ENCODE measurements around the gene NOP9.
A peak's percentile ranks its signal among the peaks of the same experiment; 100 is the strongest.
"Not testable (repeated sequence)": the region's sequence is repeated elsewhere in the genome, so short reads cannot be mapped to it uniquely, and the experiment has no call there.

The NOP9 gene

GRCh38 chr14:24317141-24317928 is 17.7 kb downstream of the NOP9 start:
- DNase-seq (ENCODE audit: low read depth, low spot score): no peak

GRCh38 chr14:24321212-24321975 is 21.7 kb downstream of the NOP9 start:
- DNase-seq (ENCODE audit: low read depth, low spot score): no peak

More at GRCh38 chr14:24317141-24317928, 17.7 kb downstream of the NOP9 start:
- no peak overlapping the region for H3K4me3 ChIP-seq (ENCODE audit: low read length)

GRCh38 chr14:24322672-24323071 is 23.0 kb downstream of the NOP9 start:
- H3K4me3 ChIP-seq (ENCODE audit: low read length): no peak overlapping the region
- DNase-seq (ENCODE audit: low read depth, low spot score): no peak

More at GRCh38 chr14:24321212-24321975, 21.7 kb downstream of the NOP9 start:
- no peak overlapping the region for H3K4me3 ChIP-seq (ENCODE audit: low read length)

GRCh38 chr14:24323341-24323740 is 23.7 kb downstream of the NOP9 start:
- no peak overlapping the region for H3K4me3 ChIP-seq (ENCODE audit: low read length)
- no peak for DNase-seq (ENCODE audit: low read depth, low spot score)

GRCh38 chr14:24324024-24324423 is 24.4 kb downstream of the NOP9 start:
- no peak overlapping the region for H3K4me3 ChIP-seq (ENCODE audit: low read length)
- DNase-seq (ENCODE audit: low read depth, low spot score): no peak

GRCh38 chr14:24325041-24325530 is 25.4 kb downstream of the NOP9 start:
- DNase-seq (ENCODE audit: low read depth, low spot score): no peak
- H3K4me3 ChIP-seq (ENCODE audit: low read length): no peak overlapping the region

- no peak for DNase-seq (ENCODE audit: low read depth, low spot score)
- no peak overlapping the region for H3K4me3 ChIP-seq (ENCODE audit: low read length)
Measured at GRCh38 chr14:24325963-24326362, 26.3 kb downstream of the NOP9 start.

GRCh38 chr14:24327303-24327702 is 27.7 kb downstream of the NOP9 start:
- DNase-seq (ENCODE audit: low read depth, low spot score): peak; percentile 54
- no peak overlapping the region for H3K4me3 ChIP-seq (ENCODE audit: low read length)

GRCh38 chr14:24327914-24328313 is 28.3 kb downstream of the NOP9 start:
- DNase-seq (ENCODE audit: low read depth, low spot score); H3K4me3 ChIP-seq (ENCODE audit: low read length): not testable (repeated sequence)

GRCh38 chr14:24329073-24329663 is 29.5 kb downstream of the NOP9 start:
- H3K4me3 ChIP-seq (ENCODE audit: low read length): no peak overlapping the region
- no peak for DNase-seq (ENCODE audit: low read depth, low spot score)

GRCh38 chr14:24329736-24330135 is 30.1 kb downstream of the NOP9 start:
- peak; percentile 33 for DNase-seq (ENCODE audit: low read depth, low spot score)
- H3K4me3 ChIP-seq (ENCODE audit: low read length): no peak overlapping the region

GRCh38 chr14:24330973-24331674 is 31.5 kb downstream of the NOP9 start:
- H3K4me3 ChIP-seq (ENCODE audit: low read length): no peak overlapping the region
- no peak for DNase-seq (ENCODE audit: low read depth, low spot score)

- H3K4me3 ChIP-seq (ENCODE audit: low read length): no peak overlapping the region
- no peak for DNase-seq (ENCODE audit: low read depth, low spot score)
Measured at GRCh38 chr14:24331731-24332267, 32.1 kb downstream of the NOP9 start.

- no peak overlapping the region for H3K4me3 ChIP-seq (ENCODE audit: low read length)
Measured at GRCh38 chr14:24332268-24332993, 32.8 kb downstream of the NOP9 start.

GRCh38 chr14:24334431-24335291 is 35.0 kb downstream of the NOP9 start, which contains the start of gene ADCY4:
ADCY4 (minus strand) TSS chr14:24335071; CDS start chr14:24334652, 419 bp downstream.
- DNase-seq (ENCODE audit: low read depth, low spot score): no peak
- H3K4me3 ChIP-seq (ENCODE audit: low read length): peak within 1 kb of the TSS; percentile 33

More at GRCh38 chr14:24332268-24332993, 32.8 kb downstream of the NOP9 start:
- peak; percentile 93 for DNase-seq (ENCODE audit: low read depth, low spot score)

- no peak overlapping the region for H3K4me3 ChIP-seq (ENCODE audit: low read length)
- DNase-seq (ENCODE audit: low read depth, low spot score): no peak
Measured at GRCh38 chr14:24335461-24336171, 36.0 kb downstream of the NOP9 start.
